ENCODE measurements around the gene INPP4B. TPM values are rescaled to one million over a fixed set of nuclear protein-coding genes. Genes with fewer than 3 reads are reported as not detected.

Gene INPP4B
- total RNA-seq, 1 experiment from 2014 or later: 53.7 TPM

- no peaks in the 10 kb centered on the region for H3K27me3 ChIP-seq (ENCODE audit: insufficient read depth, low read depth)
- H3K36me3 ChIP-seq (ENCODE audit: low read depth): no peaks in the 10 kb centered on the region
- ChIA-PET POLR2A (ENCODE audit: unreplicated experiment) (no interaction called here), CTCF (no interaction called here)
- no peaks in the 10 kb centered on the region for H3F3A ChIP-seq (ENCODE audit: insufficient read depth, low read depth)
- no peak overlapping the region for H3K27ac ChIP-seq
- H3K4me3 ChIP-seq: no peak overlapping the region
- no peak overlapping the region for H3K4me2 ChIP-seq
- TF ChIP-seq CTCF (conservative IDR thresholded peaks at IDR 0.05) (no peak), EZH2 (IDR thresholded peaks at IDR 0.05; ENCODE audit: low read depth) (no peak)
- H3K9me2 ChIP-seq (ENCODE audit: insufficient read depth): no peaks in the 10 kb centered on the region
- no peak for DNase-seq
- no peaks in the 10 kb centered on the region for H3K9me3 ChIP-seq (ENCODE audit: insufficient read depth, low read depth)
- H2AFZ ChIP-seq: no peak overlapping the region
- no peaks in the 10 kb centered on the region for H4K20me1 ChIP-seq (ENCODE audit: insufficient read depth)
- intact Hi-C loops (cut with micrococcal nuclease; ENCODE audit: unreplicated experiment): no loop called here
- H3K79me2 ChIP-seq (ENCODE audit: low read depth): no peaks in the 10 kb centered on the region
- no peaks in the 10 kb centered on the region for H3K4me1 ChIP-seq (replicated peaks; ENCODE audit: insufficient read depth)
- BruUV-seq (replicated peaks): no TSS peak
These were observed 614.3 kb downstream of the INPP4B start for GRCh38 chr4:142231787-142232186.

GRCh38 chr4:142230991-142231390 is 615.1 kb downstream of the INPP4B start:
- no TSS peak for BruUV-seq (replicated peaks)
- intact Hi-C loops (cut with micrococcal nuclease; ENCODE audit: unreplicated experiment): no loop called here
- no peaks in the 10 kb centered on the region for H3F3A ChIP-seq (ENCODE audit: insufficient read depth, low read depth)
- TF ChIP-seq CTCF (conservative IDR thresholded peaks at IDR 0.05) (no peak), EZH2 (IDR thresholded peaks at IDR 0.05; ENCODE audit: low read depth) (no peak)
- no peak overlapping the region for H3K27ac ChIP-seq
- H3K36me3 ChIP-seq (ENCODE audit: low read depth): 0 out of 2 replicates have a peak, but pooled peaks cover 5% of the 10 kb centered on the region
- no peak for DNase-seq
- CTCF ChIA-PET: no interaction called here
- H3K79me2 ChIP-seq (ENCODE audit: low read depth): no peaks in the 10 kb centered on the region
- no peak overlapping the region for H3K4me3 ChIP-seq
- H4K20me1 ChIP-seq (ENCODE audit: insufficient read depth): no peaks in the 10 kb centered on the region
- H3K27me3 ChIP-seq (ENCODE audit: insufficient read depth, low read depth): no peaks in the 10 kb centered on the region
- POLR2A ChIA-PET (ENCODE audit: unreplicated experiment): no interaction called here
- no peaks in the 10 kb centered on the region for H3K9me3 ChIP-seq (ENCODE audit: insufficient read depth, low read depth)
- H3K4me1 ChIP-seq (replicated peaks; ENCODE audit: insufficient read depth): no peaks in the 10 kb centered on the region
- H3K9me2 ChIP-seq (ENCODE audit: insufficient read depth): no peaks in the 10 kb centered on the region
- no peak overlapping the region for H3K4me2 ChIP-seq
- H2AFZ ChIP-seq: no peak overlapping the region

- H3K36me3 ChIP-seq (ENCODE audit: low read depth): 0 out of 2 replicates have a peak, but pooled peaks cover 5% of the 10 kb centered on the region
- no TSS peak for BruUV-seq (replicated peaks)
- intact Hi-C loops (cut with micrococcal nuclease; ENCODE audit: unreplicated experiment): no loop called here
- no peak overlapping the region for H2AFZ ChIP-seq
- no peaks in the 10 kb centered on the region for H3F3A ChIP-seq (ENCODE audit: insufficient read depth, low read depth)
- no peak overlapping the region for H3K4me3 ChIP-seq
- ChIA-PET CTCF (no interaction called here), POLR2A (ENCODE audit: unreplicated experiment) (interaction anchor here (0.5 kb wide), 1 partner anchor 80 kb away, joined by 3 read pairs; no protein-coding TSS in a partner anchor)
- no peaks in the 10 kb centered on the region for H3K9me2 ChIP-seq (ENCODE audit: insufficient read depth)
- H4K20me1 ChIP-seq (ENCODE audit: insufficient read depth): no peaks in the 10 kb centered on the region
- no peak overlapping the region for H3K27ac ChIP-seq
- TF ChIP-seq CTCF (conservative IDR thresholded peaks at IDR 0.05) (no peak), EZH2 (IDR thresholded peaks at IDR 0.05; ENCODE audit: low read depth) (no peak)
- no peaks in the 10 kb centered on the region for H3K9me3 ChIP-seq (ENCODE audit: insufficient read depth, low read depth)
- no peaks in the 10 kb centered on the region for H3K27me3 ChIP-seq (ENCODE audit: insufficient read depth, low read depth)
- DNase-seq: no peak
- H3K79me2 ChIP-seq (ENCODE audit: low read depth): no peaks in the 10 kb centered on the region
- H3K4me2 ChIP-seq: no peak overlapping the region
- H3K4me1 ChIP-seq (replicated peaks; ENCODE audit: insufficient read depth): no peaks in the 10 kb centered on the region
These were observed 620.1 kb downstream of the INPP4B start for GRCh38 chr4:142226014-142226413.
